Measurements from ENCODE around the gene NRN1L.
A peak's percentile ranks its signal among the peaks of the same experiment; 100 is the strongest.
"Not testable (repeated sequence)": the region's sequence is repeated elsewhere in the genome, so short reads cannot be mapped to it uniquely, and the experiment has no call there.

NRN1L gene

GRCh38 chr16:67883872-67884261 is 818 bp upstream of the NRN1L start:
- no peak for DNase-seq

DNA sequence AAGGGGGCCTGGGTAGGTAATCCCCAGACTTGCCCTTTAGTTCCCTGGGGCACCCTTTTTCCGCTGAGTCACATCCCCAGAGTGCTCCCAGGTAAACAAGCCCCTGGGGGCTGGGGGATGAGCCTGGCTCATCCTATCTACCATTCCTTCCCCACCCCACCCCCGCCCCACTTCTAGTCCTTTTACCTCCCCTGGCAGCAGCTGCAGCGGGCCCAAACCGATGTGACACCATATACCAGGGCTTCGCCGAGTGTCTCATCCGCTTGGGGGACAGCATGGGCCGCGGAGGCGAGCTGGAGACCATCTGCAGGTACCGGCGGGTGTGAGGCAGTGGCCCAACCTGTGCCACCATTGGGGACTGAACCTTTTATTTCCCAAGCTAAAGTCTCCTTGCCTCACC is 860 bp downstream of the NRN1L start:
- DNase-seq = no peak

DNA sequence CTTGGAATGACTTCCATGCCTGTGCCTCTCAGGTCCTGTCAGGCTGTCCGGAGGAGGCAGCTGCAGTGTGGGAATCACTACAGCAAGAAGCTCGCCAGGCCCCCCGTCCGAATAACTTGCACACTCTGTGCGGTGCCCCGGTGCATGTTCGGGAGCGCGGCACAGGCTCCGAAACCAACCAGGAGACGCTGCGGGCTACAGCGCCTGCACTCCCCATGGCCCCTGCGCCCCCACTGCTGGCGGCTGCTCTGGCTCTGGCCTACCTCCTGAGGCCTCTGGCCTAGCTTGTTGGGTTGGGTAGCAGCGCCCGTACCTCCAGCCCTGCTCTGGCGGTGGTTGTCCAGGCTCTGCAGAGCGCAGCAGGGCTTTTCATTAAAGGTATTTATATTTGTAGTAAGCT is 1.3 kb downstream of the NRN1L start:
- no peak for DNase-seq

DNA sequence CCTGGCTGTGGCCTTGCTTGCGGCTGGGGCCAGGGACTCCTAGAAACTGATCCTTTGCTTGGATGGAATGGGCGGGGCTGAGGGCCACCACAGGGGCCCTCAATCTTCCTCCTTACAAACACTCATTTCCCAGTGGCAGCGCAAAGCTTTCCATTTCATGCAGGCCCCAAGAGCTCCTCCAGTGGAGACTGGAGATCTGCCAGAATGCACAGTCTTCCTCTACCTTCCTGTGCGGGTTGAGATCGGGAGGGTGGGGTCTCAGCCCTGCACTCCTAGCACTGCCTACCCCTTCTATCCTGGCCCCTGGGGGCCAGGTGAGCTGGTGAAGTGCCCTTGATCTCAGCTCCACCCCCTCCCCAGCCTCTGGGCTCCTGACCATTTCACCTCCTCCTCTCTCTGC is 1.7 kb downstream of the NRN1L start:
- DNase-seq = no peak

- no peak for DNase-seq
Observed at GRCh38 chr16:67888331-67888730, 3.6 kb downstream of the NRN1L start.

DNA sequence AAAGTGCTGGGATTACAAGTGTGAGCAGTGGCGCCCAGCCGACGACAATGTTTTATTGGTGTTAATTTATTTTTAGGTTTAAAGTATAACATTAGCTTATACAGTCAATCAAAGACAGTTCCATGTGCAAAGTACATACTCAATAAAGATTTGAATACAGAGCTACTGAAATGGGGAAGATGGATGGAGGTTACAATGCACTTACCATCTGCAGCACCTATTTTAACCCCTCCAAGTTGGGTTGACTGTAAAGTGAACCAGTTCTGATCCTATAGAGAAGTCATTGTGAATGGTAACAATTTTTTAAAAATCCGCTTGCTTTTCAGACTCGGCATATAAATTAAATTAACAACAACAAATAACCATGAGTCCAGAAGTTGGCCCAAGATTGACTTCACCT is 7.7 kb downstream of the NRN1L start:
- no peak for DNase-seq

DNA sequence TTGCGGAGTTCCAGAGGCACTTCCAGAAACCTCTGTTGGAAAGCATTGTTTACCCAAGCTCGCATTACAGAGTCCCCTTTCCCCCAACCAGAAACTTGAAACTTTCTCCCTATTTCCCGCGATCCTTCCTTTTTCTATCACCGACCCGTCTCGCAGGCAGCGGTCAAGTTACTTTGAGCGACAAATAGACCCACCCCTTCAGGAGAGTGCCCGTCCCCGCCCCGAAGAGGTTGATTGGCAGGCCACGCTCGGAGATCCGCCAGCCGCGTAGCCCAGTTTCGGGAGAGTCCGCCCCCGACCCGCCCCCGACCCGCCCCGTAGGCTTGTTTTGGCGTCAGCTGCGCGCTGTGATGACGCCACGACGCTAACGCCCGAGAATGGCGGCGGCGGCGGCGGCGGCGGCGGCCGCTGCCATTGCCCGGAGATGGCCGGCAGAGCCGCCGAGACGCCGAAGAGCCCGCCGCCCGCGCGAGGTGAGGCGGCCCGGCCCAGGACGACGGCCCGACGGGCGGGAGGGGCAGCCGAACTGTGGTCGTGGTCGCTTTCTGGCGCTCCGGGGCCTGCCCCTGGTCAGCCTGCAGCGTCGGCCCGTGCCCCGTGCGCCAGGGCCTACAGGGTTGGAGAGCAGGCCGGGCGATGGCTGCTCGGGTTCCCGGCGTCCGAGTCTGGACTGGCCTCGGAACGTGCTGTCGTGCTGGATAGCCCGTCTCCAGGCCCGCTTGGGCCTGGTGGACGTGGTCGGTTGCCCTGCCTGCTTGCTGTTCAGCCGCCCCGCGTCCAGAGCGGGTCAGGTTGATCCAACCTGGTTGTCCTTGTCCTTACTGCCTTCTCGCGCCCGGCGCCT is 8.4 kb downstream of the NRN1L start, which contains the start of gene PSKH1:
Gene PSKH1 (plus strand): TSS at position 356 of the 844 bp plus-strand sequence. CDS start 15,496 bp downstream, outside the sequence.
- peak; percentile 74 for DNase-seq

GRCh38 chr16:67893743-67894399 is 9.2 kb downstream of the NRN1L start:
- DNase-seq = no peak

DNA sequence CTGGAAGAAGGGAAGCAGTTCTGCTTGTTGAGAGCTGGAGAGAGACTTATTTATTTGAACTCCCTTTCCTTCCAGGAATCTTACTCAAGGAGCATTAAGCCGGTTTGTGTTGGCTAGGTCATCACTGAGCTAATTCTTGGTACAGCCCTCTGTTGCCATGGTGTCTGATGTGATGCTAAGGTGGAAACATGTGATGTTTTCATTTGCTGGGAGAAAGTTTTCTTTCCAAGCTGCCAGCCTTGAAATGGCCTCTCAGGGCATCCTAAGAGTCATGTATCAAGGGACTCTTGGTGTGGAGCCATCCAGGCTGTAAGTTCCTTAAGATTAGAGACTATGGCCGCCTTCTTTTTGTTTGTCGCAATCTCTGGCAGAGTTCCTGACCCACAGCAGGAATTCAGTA is 12.5 kb downstream of the NRN1L start:
- no peak for DNase-seq

DNA sequence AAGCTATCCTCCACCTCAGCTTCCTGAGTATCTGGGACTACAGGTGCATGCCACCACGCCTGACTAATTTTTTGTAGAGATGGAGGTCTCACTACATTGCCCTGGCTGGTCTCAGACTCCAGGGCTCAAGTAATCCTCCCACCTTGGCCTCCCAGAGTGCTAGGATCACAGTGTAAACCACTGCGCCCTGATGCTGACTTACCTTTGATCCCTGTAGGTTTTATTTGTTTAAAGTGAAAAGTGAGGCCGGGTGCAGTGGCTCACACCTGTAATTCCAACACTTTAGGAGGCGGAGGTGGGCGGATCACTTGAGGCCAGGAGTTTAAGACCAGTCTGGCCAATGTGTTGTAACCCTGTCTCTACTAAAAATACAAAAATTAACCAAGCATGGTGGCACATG is 17.0 kb downstream of the NRN1L start:
- DNase-seq = no peak

- DNase-seq = no peak
Observed at GRCh38 chr16:67902831-67903230, 18.1 kb downstream of the NRN1L start.

DNA sequence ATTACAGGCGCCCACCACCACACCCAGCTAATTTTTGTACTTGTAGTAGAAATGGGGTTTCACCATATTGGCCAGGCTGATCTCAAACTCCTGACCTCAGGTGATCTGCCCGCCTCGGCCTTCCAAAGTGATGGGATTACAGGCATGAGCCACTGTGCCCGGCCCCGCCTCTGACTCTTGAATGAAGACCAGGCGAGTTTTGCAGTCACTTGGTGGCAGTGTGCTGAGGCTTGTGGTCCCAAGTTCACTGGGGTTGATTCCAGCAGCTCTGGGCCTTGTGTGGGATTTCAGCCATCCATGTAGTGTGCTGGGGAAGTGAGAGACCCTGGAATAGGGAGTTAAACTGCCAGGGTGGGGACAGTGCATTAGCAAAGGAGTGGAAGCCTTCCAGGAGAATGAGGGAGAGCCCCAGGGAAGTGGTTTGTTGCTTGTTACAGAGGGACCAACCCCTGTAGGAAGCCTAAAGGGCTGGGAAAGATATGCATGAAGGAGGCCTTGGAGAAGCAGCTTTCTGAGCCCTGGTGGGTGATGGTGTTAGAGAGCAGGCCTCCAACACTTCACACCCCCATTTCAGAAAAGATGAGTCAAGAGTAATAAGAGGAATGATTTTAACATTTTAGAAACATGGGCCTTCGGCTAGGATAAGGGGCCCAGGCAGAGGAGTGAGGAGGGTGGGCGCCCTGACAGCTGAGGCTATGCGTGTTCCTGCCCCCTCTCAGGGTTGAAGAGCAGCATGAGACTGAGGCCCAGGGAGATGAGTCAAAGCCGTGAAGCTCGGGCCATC is 22.9 kb downstream of the NRN1L start:
- DNase-seq = no peak

- DNase-seq = no peak
Observed at GRCh38 chr16:67909056-67909742, 24.5 kb downstream of the NRN1L start.

DNA sequence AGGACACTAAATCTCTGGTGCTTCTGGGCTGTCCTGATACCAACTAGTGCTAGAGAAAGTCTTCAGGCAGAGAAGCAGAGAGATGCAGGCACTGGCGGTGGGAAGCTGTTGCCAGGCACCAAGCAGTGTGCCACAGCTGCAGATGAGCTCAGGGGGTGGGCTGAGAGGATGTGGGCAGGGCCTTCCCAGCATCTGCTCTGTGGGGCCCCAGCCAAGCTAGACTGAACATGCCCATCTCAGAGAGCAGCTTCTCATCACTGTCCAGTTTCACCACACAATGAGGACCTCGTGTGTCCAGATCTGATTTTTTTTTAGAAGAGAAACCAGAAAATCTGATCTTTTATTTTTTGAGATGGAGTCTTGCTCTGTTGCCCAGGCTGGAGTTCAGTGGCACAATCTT is 25.5 kb downstream of the NRN1L start:
- DNase-seq = no peak

- DNase-seq = no peak
Observed at GRCh38 chr16:67914758-67915495, 30.2 kb downstream of the NRN1L start.

- not testable (repeated sequence) for DNase-seq
Observed at GRCh38 chr16:67915496-67915769, 30.7 kb downstream of the NRN1L start.

- DNase-seq = no peak
Observed at GRCh38 chr16:67915831-67916723, 31.4 kb downstream of the NRN1L start.

DNA sequence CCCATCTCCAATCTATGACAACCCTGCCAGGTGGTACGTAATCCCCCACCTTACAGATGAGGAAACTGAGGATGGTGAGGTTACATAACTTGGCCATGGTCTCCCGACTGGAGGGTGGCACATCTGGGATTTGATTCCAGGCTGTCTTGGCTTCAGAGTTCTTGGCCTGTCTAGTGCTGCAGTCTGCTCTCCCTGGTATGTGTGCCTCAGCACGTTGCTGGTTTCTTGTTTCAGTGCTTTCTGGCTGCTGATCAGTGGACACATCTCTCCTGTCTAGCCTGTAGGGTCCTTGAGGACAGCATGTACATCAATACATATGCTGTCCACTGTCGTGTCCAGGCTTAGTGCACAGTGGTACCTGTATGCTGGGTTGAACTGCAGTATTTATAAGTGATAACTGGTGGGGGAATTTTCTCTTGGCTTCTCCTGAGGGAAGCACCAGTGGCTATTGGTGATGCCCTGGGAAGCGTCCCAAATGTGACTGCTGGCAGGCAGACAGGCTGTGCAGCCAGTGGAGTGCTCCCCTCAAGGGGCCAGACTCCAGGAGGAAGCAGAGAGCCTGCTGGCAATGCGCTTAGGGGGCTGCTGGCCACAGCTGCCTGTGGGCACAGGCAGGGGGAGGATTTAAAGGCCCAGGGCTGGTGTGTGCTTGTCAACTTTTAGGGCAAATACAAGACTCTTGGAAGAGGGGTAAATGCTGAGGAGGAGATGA is 32.6 kb downstream of the NRN1L start:
- DNase-seq = no peak

DNA sequence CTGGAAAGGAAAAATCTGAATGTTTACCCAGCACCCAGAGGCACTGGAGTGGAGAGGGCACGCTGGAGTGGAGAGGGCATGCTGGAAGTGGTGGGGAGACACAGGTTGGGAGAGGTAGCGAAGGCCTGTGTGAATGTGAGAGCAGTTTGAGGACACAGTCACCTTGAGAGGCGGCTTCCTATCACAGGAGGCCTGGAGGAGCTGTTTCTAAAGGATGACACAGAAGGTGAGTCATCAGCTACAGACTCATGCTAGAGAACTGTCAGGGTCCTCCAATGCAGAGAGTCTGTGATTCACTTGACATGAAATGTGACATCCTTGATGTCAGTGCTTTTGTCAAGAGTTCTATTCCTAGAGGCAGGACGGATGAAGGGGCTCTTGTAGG is 33.2 kb downstream of the NRN1L start:
- no peak for DNase-seq

- DNase-seq = no peak
Observed at GRCh38 chr16:67919622-67920221, 35.0 kb downstream of the NRN1L start.
